Kidney glomerular epithelial cell (primary cell): Measurements from ENCODE around the gene FOSL1.
"Not testable (repeated sequence)": the region's sequence is repeated elsewhere in the genome, so short reads cannot be mapped to it uniquely, and the experiment has no call there.

ENCODE experiments used
- DNase-seq: peaks from one replicate; lab custom pipeline; 2025; lab: John Stamatoyannopoulos, UW

FOSL1 gene

DNA sequence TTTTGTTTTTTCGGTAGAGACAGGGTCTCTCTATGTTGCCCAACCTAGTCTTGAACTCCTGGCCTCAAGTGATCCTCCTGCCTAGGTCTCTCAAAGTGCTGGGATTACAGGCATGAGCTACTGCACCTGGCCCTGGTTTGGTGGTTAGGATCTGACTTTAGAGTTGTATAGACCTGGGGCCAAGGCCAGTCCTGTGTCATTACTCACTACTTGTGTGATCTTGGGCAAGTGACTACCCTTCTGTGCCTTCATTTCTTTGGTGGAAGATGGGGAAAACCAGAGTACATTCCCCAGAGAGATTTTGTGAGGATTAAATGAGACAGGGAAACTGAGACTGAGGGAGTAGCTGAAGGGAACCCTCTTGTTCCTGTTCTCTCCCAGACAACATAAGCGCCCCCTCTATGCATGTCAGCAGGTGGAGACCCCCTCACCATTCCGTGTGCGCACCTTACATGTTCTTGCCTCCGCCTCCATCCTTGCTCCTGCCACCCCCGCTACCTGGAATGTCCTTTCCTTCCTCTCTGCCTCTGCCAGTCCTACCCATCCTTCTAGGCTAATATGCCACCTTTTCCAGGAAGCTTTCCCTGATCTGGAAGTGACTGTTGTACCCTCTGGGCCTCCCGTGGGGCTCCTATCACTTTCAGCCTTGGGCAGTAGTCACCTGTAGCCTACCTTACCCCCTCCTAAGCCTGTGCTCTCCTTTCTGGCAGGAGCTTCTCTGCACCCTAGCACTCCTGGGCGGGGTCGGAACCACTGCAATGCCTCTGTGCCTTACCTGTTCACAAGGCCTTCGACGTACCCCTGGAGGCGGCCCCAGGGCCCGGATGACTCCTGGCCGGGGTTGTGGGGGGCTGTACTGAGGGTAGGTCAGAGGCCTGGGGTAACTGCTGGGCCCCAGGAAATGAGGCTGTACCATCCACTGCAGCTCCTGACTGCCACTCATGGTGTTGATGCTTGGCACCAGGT lies 3.9 kb downstream of the FOSL1 start:
- no peak for DNase-seq

DNA sequence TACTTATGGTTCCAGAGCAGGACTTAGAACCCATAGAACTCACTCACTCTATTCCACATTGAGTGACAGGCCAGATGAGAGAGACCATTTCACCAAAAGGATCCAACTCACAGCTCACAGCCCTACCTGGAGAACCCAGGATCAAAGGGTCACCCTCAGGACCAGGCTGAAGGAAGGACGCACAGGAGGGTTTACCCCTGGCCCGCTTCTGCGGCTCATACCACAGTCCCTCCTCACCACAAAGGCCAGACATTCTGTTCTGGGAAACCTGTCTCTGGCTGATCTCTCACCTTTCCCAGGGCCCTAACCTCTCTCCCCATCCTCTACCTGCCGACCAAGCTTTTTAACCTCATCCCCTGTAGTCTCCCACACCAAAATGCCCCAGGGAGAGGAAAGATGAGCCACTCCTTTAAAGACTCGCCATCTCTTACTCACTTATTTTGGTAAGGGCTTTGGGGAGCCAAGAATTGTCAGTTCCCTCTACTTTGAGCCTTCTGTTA lies 4.7 kb downstream of the FOSL1 start:
- no peak for DNase-seq

DNA sequence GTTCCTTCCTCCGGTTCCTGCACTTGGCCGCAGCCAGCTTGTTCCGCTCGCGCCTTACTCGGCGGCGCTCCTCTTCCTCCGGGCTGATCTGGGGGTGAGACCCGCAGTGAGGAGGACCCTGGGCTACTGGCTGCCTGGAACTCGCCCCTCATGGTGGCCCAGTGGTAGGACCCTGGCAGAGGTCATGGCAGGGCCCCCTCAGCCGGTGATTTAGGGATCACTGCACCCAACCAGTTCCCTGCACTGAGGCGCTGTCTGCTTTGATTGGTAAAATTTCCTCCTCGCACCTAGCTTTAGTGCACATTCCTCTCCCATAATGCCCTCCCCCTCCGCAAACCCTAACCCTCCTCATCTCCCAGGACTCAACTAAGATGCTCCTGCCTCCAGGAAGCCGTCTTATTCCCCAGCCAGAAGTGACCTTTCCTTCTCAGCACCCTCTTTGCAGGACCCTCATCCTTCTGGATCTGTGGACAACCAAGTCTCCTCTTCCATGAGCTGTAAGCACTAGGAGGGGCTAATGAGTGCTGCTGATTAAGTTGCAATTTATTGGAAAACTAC lies 6.1 kb downstream of the FOSL1 start:
- DNase-seq: no peak

DNA sequence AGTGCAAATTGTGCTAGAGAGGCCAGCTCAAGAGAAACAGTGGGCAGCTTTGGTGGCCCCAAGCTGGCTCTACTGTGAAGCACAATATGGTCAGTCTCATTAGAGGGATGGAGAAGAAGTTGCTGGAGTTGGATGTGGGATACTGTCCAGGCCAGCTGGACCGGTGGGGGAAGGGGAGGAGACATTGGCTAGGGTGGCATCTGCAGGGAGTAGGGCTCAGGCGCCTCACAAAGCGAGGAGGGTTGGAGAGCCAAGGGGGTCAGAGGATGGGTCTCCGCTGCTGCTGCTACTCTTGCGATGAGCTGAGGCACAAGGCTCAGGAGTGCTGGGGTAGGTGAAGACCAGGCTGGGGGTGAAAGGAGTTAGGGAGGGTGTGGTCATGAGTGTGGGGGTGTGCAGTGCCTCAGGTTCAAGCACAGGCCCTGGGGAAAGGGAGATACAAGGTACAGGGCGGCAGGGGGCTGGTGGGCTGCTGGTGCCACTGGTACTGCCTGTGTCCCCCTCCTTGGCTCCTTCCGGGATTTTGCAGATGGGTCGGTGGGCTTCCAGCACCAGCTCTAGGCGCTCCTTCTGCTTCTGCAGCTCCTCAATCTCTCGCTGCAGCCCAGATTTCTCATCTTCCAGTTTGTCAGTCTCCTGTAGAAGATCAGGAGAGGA lies 7.4 kb downstream of the FOSL1 start:
- no peak for DNase-seq

DNA sequence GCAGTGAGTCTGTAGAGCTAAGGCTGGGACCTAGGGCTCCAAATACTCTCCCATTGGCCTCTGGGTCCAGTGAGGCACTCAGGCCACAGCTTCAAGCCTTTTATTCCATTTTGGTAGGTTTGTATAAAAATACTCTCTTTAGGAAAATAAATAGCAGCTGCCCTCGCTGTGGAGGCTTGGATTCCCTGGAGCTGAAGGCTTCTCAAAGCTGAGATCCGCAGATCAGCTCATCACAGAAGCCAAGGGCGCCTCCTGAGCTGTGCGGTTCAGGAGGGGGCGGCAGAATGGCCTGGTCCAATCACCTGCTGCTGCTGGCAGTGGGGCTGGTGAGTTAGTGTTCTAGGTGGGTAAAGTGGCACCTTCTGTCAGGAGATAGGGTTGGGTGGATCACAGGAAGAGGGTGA lies 8.0 kb downstream of the FOSL1 start:
- not testable (repeated sequence) for DNase-seq

DNA sequence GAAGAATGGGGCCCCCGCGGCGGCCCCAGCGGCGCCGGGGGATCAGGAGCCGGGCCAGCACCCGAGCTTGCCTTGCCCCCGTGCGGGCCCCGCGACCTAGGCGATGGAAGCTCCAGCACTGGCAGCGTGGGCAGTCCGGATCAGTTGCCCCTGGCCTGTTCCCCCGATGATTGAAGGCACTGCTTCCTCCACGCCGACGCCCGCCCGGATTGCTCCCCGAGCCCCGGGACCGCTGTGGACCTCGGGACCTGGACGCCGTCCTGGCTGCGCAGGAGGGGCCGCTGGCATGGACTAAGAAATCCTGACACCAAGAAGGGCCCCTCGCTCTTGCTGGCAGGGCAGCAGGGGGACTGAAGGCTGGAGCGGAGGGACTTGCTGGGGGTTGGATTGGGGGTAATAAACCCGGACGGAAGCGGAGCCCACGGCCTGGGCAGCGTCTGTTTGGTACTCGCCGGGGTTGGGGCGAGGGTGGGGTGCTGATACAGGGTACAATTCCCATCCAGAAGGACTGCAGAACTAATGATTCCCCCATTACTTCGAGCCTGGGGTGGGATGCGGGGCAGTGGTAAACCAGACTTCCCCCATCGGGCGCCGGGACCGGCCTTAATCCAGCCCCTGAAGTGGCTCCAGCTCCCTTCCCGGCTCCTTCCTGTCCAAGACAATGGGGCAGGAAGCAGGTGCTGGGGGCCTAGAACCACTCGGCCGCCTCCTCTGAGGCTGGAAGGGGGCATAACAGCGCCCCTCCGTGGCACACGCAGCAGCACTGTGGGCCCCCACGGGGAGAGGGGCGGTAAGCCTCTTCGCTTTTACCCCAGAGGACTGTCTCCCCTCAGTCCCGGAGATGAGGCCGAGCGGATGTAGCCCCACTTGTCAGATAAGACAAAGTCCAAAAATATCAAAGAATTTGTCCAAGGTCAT lies 8.7 kb downstream of the FOSL1 start:
- no peak for DNase-seq

DNA sequence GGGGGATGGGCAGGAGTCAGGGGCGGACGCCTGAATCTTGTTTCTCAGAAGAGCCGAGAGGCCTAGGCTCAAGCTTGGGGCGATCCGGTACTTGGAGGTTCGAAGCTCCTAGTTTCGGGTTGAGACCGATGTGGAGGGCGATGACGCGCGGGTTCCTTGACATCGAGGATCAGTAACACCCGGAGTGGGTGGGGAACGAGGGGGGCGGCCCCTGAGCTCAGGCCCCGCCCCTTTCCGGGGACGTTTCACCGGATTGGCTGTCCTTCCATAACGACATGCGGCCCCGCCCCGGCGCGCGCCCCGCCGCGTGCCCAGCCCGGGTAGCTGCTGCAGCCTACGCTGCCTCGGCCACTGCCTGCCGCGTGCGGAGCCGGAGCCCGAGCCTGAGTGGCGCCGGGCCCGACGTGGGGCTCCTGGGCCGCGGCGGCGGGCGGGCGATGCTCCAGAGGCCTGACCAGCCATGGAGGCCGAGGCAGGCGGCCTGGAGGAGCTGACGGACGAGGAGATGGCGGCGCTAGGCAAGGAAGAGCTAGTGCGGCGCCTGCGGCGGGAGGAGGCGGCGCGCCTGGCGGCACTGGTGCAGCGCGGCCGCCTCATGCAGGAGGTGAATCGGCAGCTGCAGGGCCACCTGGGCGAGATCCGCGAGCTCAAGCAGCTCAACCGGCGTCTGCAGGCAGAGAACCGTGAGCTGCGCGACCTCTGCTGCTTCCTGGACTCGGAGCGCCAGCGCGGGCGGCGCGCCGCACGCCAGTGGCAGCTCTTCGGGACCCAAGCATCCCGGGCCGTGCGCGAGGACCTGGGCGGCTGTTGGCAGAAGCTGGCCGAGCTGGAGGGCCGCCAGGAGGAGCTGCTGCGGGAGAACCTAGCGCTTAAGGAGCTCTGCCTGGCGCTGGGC lies 9.6 kb downstream of the FOSL1 start, which contains the start of gene CCDC85B:
Gene CCDC85B (plus strand): TSS at position 350 of the 895 bp plus-strand sequence. CDS start 111 bp downstream, at position 461.
- peak; percentile 86 for DNase-seq

DNA sequence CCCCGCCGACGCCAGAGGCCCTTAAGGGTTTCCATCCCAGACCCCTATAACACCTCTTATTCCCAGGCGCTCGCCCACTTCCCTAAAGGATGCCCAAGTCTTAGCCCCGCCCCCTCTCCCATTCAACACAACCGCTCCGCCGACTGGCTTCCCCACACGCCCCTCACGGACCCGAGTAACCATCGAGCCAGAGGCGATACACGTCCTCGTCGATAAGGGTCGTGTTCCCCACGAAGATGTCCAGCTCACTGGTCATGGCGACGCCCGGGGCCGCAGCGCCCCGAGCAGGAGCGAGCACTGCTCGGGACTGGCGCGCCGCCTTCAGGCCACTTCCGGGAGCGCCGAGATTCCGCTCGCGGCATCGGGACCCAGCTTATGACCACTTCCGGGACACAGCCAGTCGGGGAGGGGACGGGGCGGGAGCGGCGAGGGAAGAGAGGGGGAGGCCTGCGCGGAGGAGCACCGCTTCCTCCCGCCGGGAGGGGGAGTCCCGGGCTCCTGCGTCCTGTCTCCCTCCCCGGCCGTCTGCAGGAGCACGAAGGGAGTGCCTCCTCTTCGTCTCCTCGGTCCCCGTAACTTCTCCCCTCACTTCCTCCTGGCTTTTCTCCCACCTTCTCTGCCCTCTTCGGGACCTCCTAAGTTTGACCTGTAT lies 11.9 kb downstream of the FOSL1 start, which contains the start of gene FIBP:
Gene FIBP (minus strand): TSS at position 309 of the 652 bp plus-strand sequence. CDS start 53 bp downstream, at position 256.
- peak; percentile 95 for DNase-seq

DNA sequence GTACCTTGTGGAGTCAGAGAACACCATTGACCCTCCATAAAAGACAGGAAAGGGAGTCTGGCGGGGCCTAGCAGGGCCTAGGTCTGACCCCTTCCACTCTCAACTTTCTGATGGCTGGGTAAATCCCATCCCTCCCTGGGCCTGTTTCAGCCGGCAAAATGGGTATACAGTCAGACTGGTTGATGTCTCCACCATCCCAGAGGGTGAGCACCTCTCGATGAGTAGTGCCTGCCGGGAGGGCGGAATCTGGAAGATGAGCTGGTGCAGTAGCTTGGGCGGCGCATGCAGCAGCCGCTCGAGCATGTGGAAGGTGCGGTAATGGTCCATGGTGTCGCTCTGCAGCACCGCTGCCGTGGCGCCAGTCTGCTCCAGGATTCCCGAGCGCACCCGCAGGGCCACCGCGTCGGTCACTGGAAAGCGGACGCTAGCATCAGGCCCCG lies 12.4 kb downstream of the FOSL1 start:
- no peak for DNase-seq

DNA sequence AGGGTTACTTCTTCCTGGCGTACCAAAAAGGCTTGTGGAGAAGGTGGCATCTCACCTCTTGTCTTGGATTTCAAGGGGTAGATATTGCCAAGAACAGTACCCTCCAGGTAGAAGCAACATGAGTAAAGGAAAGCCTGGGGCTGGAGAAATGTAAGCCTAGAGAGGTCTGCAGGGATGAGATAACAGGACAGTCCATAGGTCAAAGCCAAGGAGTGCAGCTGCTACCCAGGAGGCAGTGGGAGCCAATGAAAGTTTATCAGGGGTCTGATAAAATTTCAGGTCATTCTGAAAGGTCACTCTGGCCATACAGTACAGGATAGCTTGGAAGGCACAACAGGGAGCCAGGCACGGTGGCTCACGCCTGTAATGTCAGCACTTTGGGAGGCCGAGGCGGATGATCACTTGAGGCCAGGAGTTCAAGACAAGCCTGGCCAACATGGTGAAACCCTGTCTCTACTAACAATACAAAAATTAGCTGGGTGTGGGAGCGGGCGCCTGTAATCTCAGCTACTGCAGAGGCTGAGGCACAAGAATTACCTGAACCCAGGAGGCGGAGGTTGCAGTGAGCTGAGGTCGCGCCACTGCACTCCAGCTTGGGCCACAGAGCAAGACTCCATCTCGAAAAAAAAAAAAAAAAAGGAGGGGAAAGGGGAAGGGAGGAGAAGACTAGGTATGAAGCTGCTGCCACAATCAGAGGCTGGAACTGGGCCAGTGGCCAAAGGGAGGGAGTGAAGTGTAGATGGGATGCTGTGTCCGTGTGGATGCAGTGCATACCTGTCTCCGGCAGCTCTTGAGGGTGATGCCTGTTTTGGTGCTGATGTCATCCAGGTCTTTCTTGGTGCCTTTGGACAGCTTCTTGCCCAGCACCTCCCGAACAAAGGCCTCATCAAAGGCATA lies 13.1 kb downstream of the FOSL1 start:
- no peak for DNase-seq

DNA sequence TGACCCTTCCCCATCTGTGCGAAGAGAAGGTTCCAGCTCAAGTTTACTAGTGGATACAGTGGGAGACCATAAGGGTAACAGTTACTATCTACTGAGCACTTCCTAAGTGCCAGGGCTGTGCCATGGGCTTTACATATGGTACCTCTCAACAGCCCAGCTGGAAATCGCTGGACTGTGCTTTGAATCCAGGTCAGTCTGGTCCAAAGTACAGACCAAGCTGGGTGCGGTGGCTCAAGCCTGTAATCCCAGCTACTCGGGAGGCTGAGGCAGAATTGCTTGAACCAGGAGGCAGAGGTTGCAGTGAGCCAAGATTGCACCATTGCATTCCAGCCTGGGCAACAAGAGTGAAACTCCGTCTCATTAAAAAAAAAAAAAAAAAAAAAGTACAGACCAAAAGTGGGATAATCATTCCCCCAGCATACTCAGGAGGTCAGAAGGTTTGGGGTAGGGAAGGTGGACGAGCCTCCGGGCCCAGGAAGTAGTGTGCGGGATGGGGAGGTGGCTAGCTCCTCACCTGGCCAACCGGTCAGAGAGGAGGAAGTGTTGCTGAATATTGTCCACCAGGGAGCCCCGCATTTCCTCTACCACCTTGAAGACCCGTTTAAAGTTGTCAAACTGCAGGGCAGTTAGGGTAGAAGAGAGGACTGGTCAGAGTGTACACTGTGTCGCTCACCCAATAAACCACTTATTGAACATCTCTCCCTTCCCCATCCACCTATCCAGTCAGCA lies 14.2 kb downstream of the FOSL1 start:
- DNase-seq: no peak

DNA sequence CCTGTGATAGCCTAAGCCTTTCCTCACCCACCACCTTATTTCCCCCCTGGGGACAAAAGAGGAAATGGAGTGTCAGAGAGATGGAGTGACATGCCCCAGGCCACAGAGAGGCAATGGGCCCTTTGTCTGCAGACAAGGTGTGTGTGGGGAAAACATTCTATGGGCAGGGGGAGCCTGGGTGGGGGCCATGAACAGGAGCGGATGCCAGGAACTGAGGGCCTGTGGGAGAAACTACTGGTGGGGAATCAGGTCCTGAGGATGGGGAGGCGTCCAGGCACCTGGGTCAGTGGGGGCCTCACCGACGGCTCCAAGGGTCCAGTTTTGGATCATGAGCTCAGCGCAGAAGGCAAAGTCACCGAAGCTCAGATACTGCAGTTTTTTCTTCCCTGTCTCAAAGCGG lies 15.0 kb downstream of the FOSL1 start:
- no peak for DNase-seq

DNA sequence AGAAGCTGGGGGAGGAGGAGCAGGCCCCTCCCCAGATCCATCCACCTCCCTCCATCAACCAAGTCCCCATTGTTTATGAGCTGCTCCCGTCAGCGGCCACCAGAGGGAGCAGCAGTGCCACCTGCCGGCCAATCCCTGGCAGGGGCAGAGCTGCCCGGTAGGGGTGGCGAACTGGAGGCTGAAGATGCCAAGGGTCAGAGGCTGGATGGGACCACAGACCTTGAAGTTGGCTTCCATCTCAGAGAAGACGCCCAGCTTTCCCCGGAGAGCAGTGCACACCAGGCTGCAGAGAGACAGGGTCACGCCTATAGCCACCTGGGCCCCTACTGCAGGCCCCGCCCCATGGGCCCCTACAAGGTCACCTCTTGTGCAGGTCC lies 15.5 kb downstream of the FOSL1 start:
- DNase-seq: peak; percentile 70

DNA sequence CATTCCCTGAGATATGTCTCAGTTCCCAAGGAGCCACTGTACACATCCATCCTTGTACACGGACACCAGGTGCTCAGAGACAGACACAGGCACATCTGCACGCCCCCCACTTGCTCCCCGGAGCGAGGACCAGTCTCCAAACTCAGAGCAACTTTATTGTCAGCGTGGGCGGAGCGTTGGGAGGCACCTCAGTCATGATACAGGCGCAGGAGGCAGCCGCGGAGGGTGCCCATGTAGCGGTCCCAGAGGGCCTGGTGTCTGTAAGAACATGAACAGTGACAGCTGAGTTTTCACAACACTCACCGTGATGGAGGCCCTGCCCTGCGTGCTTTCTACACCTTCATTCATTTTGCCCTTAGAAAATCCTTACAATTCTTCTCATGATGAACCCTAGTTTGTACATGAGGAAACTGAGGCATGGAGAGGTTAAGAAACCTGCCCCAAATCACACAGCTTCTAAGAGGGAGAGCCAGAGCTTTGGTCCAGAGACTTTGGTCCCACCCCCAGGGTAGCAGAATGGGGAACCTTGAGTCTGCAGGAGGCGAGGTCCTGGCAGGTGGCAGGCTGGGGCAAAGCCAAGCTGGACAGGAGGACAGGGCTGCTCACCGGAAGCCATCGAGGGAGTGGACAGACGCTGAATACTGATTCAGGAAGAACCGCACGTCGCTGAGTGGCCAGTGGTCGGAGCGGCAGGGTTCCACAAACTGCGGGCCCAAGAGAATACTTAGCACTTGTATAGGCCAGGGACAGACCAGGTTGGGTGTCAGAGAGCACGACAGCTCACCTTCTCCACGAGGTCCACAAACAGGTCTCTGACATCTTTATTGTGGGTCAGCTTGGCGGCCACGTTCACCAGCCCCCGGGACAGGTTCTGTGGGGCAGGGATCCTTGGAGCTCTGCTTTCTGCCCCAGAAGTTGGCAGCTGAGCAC lies 16.1 kb downstream of the FOSL1 start:
- no peak for DNase-seq

DNA sequence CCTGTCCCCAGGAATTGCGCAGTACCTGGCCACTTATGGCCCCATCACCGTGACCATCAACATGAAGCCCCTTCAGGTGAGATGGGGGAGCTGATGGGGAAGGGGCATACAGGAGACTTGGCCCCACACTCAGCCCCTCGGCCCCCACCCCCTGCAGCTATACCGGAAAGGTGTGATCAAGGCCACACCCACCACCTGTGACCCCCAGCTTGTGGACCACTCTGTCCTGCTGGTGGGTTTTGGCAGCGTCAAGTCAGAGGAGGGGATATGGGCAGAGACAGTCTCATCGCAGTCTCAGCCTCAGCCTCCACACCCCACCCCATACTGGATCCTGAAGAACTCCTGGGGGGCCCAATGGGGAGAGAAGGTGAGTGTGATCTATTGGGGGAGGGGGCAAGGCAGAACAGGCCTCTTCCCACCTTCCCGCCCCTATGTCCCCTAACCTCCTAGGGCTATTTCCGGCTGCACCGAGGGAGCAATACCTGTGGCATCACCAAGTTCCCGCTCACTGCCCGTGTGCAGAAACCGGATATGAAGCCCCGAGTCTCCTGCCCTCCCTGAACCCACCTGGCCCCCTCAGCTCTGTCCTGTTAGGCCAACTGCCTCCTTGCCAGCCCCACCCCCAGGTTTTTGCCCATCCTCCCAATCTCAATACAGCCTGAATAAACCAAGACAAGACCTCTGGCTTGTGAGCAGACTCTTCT lies 17.0 kb downstream of the FOSL1 start:
- no peak for DNase-seq
